OCI-LY3 (cell line): ENCODE data around the gene ITFG1.

Experiments
- EZH2phosphoT487 ChIP-seq: fragments of 200-600 bp; shearing (Covaris generic); IDR thresholded peaks from 2 replicates; pipeline ENCODE4 v1.6.1; 2018; ENCODE audit warnings: antibody characterized with exemption, mixed run types, low read depth
- TF ChIP-seq, protein P1 (sequence below): fragments of 200-600, 300-600 bp; sonication (generic); IDR thresholded peaks from 2 replicates; pipeline ENCODE4 v1.5.1; 2014; ENCODE audit warnings: antibody characterized with exemption, low read length, low read depth

DNA sequence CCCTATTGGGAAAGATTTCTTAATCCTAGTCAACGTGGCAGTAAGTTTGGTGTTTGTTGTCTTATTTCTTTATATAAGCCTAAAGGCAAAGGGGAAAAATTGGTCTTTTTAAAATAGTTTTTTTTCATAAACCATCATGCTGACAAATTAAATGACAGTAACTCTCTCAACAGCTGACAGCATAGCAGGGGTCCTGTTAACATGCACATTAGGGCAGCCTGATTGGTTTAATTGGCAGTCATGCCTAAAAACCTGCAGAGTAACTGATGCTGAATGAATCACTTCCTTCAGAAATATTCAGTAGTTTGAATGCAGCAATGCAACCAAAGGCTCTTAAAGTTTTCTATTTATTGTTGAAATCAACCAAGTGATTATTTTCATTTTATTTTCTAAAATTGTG is 85.4 kb downstream of the ITFG1 start:
- TF ChIP-seq, protein P1, sequence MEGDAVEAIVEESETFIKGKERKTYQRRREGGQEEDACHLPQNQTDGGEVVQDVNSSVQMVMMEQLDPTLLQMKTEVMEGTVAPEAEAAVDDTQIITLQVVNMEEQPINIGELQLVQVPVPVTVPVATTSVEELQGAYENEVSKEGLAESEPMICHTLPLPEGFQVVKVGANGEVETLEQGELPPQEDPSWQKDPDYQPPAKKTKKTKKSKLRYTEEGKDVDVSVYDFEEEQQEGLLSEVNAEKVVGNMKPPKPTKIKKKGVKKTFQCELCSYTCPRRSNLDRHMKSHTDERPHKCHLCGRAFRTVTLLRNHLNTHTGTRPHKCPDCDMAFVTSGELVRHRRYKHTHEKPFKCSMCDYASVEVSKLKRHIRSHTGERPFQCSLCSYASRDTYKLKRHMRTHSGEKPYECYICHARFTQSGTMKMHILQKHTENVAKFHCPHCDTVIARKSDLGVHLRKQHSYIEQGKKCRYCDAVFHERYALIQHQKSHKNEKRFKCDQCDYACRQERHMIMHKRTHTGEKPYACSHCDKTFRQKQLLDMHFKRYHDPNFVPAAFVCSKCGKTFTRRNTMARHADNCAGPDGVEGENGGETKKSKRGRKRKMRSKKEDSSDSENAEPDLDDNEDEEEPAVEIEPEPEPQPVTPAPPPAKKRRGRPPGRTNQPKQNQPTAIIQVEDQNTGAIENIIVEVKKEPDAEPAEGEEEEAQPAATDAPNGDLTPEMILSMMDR, result no peak
- TF ChIP-seq EZH2phosphoT487, result no peak
